A549 treated with GW870086 at 1 μM for 4 hours (cell line): Measurements from ENCODE around the gene PLCL1. TPM values are rescaled to one million over a fixed set of nuclear protein-coding genes. Genes with fewer than 3 reads are reported as not detected.

Experiments
- total RNA-seq: library from RNA; stranded (reverse); fragments of 200-300 nt; extraction: Qiagen RNA extraction; gene quantifications from 5 replicates; pipeline ENCODE4 v1.2.3, GENCODE V29; 2022; ENCODE audit warnings: low read depth

The PLCL1 gene
- not detected in 5 replicates for total RNA-seq

DNA sequence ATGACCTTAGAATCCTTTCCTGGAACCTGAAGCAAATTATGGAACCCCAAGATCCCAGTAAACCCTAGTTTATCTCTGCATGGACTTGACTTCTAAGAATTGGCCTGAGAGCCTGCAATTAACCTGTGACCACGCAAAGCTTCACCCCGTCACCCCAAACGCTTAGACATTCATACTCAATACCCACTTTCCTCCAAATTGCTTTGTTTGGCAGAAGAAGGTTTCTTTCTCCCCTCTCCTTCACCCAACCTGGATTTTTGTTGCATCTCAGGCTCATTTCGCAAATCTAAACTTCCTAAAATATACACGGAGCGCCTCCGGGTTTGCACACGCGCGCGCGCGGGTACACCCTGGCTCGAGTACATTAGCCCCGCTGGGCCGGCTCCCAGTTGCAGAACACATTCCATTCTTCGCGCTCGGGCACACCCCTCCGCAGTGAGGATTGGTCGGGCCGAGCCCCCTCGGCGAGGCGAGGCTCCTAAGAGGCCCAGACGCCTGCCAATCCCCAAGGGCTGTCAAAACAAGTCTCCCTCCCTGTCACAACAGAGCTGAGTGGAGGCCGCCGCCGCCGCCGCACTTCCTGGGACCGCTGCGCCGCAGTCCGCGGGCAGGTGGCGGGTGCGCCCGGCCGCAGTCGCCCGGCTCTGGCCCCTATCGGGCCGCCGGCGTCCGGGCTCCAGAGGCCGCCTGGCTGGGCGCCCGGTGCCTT is at the start of gene PLCL1:
PLCL1 (plus strand) TSS at position 545 of the 709 bp plus-strand sequence.

DNA sequence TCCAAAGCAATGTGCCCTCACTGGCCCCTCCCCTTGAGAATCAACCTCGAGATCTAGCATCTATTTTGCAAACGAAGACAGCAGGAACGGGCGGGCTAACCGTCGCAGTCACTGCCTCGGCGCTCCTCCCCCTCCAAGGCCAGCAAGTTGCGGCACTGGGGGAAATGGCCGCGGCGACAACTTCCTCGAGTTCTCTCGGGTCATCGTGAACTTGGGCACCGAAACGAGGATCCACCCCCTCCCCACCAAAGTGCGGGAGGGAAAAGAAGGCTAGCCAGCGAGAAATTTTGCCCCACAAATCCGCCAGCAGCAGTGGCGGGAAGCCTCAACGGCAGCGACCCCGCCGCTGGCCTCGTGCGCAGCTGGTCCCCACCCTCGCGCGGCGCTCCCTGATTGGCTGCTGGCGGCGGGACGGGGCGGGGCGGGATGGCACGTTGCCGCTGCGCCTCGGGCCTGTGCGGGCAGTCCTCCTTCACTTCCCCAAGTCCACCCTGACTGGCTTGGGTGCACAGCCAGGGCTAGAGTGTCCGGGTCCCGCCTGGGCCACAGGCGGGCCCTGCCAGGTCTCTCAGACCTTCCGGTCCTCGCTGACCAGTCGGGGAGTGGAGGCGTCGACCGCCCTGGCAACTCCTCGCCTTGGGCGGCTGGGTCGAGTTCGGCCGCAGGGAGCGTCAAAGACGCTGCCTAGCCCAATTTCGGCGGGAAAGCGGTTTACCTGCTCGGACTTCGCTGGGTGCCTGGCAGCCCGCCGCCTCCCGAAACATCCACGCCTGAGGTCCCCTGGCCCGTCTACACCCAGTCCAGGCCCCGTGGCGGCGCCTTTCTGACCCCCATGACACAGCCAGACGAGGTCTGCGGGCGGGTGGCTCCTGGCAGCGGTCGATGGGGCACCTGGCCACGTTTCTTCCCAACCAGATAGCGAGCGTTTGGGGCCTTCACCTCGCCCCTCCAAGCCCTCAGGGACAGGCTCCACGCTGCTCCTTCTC is 19.1 kb upstream of the PLCL1 start, which contains the start of gene BOLL:
BOLL (minus strand) TSS at position 364 of the 986 bp plus-strand sequence. CDS start 3,469 bp downstream, outside the sequence.

Other genes starting within 250 kb of the PLCL1 start
- not detected in 5 replicates for gene RFTN2, start 129.0 kb upstream of the PLCL1 start, total RNA-seq
- gene MARS2, start 99.2 kb upstream of the PLCL1 start, total RNA-seq = 11.2 to 12.3 TPM (median 12.1 TPM) in 5 replicates
- not detected in 5 replicates for gene BOLL, start 19.3 kb upstream of the PLCL1 start, total RNA-seq